MV-4-11 (cell line): ENCODE measurements around the gene C1orf185.
"Not testable (repeated sequence)": the region's sequence is repeated elsewhere in the genome, so short reads cannot be mapped to it uniquely, and the experiment has no call there.

Experiments used
- DNase-seq: peaks from one replicate; lab custom pipeline; 2025; lab: John Stamatoyannopoulos, UW

C1orf185 gene

DNA sequence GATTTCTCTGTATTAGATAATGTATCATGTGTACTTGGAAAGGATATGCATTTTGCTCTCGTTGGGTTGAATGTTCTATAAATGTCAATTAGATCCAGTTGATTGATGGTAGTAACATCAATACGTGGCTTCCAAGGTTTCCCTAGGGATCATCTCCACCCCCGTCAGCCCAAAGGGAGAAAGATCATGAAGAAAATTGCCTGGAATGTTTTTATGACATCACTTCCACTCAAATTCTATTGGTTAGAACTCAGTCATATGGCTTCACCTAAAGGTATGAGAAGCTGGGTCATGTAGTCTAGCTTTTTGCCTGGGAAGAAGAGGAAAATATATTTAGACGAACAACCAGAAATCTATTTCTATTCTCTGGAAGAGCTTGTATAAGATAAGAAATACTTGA, at the start of gene C1orf185:
C1orf185 (plus strand) TSS at position 253 of the 400 bp plus-strand sequence; CDS start at position 259, 6 bp downstream.
- DNase-seq = no peak

DNA sequence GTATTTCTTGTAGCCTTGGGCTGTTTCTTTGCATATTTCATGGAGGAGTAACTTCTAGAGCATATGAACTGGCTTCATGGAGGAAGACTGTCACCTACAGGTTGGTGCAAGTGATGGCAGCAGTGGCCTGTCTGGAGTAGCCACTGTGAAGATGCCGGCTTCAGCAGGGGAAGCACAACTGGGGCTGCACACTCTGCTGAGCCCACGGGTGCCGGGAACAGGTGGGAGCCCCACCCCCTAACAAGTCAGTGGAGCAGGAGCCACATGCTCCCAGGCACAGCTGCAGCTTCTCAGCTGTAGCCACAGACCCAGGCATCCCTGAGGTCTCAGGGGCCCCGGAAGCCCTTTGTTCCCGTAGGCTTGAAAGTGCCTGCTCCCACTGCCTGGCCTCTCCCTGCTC, 43.2 kb upstream of the C1orf185 start:
- peak; percentile 7 for DNase-seq

DNA sequence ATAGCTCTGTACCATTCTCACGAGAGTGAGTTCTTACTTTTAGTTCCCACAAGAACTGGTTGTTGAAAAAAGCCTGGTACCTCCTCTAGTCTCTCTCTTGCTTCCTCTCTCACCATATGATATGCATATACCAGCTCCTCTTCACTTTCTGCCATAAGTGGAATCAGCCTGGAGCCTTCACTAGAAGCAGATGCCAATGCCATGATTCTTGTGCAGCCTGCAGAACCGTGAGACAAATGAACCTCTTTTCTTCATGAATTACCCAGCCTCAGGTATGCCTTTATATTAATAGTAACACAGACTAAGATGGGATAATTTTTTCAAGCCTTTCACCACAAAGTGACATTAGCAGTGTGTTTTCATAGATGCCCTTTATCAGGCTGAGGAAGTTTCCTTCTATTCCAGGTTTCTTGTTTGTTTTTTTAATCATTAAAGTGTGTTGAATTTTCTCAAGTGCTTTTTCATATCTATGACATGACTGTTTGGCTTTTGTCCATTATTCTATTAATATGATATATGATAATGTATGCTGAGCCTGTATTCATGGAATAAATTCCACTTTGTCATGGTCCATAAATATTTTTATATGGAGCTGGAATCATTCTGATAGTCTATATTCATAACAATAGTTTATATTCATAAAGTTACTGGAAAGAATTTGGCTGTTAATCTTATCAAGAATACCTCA, 40.7 kb upstream of the C1orf185 start:
- no peak for DNase-seq

DNA sequence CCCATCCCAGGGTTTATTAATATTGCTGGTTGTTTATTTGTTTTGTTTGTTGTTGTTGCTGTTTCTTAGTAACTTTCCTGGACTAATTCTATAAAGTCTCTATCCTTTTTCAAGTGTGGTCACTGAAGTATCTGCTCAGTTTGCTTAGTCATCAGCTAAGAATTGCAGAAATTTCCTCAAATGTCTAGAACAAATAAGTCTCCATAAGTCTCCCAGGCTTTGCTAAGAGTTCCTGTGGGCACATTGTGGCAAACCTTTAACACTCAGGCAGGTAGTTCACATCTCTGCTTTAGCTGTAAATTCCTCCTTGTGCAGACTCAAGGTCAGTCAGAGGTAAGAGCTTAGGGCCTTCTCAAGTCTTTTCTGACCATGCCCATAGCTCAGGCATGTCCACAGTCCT, 38.9 kb upstream of the C1orf185 start:
- DNase-seq = no peak

DNA sequence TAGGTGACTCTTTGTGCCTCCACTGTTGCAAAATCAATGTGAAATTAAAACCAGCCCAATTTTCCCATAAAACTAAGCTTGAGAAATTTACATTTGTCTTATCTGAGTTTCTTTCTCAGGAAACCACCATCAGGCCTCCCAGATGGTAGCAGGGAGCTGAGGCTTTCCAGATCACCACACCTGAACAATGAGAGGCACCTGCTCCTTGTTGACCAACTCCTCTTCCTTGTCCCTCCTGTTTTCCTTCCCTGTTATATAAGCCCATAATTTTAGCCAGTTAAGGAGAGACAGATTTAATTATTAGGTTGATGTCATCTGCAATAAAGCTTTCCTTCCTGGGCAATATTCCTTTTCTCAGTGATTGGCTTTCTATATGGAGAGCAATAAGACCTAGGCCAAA, 32.0 kb upstream of the C1orf185 start:
- no peak for DNase-seq

DNA sequence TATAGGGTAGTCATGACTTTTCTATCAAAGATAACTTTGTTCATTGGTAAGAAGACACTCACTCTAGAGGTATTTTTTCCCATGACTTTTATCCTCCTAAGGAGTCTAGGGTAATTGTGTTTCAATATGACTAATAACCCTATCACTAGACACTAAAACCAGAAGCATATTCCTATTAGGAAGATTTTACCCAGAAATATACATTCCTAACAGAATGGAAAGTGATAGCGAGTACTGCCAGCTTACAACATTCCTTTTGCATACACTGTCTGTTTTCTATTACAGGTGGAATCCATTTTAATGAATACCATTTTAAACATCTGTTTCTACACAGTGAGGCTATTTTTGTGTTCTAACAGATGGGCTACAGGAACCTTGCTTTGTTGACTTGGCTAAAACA, 31.4 kb upstream of the C1orf185 start:
- no peak for DNase-seq

DNA sequence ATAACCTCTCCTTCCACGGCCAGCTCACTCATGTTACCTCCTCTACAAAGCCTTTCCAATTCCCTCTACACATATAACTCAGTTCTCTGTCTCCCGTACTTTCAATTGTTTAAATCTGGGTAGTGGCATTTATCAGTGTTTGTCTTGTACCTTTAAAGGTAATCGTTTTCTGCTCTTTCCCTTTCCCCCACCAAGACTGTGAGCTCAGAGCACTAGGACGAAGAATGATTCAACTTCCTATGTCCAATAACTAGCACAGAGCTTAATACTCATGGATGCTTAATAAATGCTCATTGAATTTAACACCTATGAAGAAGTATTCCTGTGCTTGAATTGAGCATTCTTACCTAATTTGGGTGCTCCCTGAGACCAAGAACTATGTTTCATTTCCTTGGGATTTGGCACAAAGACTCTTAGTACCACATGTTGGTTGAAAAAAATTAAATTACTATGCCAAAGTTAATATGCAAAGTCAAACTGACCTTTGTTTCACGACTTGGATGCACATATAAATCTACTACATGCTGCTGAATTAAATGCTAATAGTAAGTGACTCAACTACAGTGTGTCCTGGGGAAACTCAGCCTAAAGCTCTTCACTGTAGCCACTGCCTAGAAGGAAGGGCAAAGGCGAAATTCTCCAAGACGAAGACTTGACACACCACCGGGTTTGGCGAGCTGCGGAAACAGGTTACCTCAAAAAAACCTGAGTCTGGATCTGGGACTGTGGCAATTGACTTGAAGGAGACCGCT, 30.6 kb upstream of the C1orf185 start:
- no peak for DNase-seq

DNA sequence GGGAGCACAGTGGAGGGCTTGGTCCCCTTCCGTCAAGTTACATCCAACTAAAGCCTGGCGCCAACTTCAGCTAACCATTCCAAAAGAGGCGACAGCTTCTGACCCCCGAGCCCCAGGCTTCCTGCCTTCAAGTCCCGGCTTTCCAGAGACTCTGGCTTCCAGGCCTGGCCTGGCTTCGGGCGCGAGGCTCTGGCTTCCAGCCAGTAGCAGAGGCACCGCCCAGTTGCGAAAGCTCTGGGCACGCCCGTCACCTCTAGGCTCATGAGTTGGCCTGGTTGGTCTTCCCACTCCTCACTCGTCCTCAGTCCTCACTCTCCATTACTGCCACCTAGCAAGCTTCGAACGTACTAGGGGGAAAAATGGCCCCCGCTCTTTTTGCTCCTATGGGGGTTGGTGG, 30.0 kb upstream of the C1orf185 start:
- no peak for DNase-seq

DNA sequence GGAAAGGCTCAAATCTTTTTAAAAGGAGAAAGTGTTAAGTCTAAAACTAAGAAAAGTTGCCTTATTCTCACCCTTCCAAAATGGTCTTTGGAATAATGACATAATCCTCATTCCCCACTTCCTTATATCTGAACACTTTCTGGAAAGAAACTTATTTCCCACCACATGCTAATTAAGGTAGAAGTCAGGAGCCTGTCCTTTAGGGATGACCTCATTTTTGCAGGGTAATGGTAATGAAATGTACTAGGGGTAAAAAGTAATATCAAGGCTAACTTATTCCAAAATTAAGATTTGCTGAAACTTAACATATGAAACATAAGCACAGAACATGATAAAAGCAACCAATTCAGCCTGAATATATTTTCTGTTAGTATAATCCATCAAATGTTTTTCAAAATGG, 29.4 kb upstream of the C1orf185 start:
- no peak for DNase-seq

DNA sequence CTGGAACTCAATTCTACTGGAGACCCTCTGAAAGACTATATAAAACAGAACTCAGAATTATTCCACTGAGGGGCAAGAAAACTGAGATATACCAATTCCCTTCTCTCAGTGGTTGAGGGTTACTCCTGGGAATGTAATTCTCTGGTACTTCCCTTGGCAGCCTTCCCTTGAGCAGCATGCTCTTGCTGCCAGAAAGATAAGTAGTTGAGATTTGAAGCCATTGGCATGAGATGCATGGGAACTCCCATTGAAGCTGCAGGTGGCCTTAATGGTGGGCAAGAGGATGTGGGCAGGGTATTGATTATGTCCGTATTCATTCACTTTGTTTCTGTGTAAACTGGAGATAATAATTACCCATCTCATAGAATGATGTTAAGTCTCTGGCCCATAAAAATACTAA, 28.6 kb upstream of the C1orf185 start:
- no peak for DNase-seq

DNA sequence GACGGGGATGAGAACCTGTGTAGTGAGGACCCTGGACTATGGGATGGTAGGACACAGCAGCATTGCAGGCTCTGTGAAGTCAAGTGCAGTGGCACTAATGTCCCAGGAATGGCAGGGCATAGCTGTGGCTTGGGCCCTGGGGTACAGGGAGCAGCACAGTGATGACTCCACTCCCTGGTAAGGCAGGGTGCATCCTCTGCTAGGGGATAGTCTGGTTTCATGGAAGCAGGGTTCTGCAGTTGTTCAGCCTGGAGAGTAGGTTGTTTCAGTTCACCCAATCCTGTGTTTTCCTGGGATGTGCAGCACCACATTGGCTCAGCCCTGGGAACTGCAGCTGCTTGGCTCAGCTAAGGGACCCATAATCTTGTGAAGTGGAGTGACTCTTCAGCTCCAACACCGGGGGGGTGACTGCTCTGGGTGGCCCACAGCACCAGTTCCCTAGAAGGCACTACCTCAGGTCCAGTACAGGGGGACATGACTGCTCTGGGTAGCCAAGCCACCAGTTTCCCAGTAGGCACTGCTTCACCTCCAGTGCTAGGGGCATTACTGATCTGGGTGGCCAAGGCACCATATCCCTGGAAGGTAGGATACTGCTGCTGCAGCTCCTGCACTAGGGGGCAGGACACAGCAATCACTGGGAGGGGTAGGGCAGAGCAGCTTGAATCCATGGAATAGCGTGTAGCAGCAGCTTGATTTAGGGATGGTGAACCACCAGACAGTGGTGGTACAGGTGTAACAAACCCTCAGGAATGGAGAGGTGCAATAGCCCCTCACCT, 15.3 kb upstream of the C1orf185 start:
- no peak for DNase-seq

DNA sequence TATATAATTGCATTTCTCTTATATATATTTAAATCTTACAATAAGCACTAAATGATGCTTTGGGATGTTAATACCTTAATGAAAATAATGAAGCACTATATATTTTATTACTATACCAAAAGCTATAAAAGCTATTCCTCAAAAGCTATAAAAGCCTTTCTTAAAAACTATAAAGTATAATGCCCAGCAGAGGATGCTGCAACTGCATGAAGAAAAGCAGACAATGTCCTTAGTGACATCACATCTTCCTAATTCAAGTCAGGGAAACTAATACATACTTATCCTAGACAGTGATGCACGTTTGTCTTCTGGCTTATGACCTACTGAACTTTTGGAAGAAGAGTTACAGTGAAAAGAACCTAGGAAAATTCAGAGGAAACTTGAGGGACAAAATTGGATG, 13.6 kb upstream of the C1orf185 start:
- DNase-seq = peak; percentile 8

DNA sequence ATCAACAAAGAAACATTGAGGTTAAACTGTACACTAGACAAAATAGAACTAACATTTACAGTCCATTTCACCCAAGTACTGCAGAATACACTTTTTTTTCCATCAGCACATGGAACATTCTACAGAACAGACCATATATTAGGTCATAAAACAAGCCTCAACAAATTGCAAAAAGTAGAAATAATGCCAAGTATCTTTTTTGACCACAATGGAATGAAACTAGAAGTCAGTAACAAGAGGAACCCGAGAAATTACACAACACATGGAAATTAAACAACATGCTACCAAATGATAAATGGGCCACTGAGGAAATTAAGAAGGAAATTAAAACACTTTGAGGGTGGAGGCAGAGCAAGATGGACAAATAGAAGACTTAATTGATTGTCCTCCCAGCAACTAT, 8.4 kb upstream of the C1orf185 start:
- peak; percentile 69 for DNase-seq

DNA sequence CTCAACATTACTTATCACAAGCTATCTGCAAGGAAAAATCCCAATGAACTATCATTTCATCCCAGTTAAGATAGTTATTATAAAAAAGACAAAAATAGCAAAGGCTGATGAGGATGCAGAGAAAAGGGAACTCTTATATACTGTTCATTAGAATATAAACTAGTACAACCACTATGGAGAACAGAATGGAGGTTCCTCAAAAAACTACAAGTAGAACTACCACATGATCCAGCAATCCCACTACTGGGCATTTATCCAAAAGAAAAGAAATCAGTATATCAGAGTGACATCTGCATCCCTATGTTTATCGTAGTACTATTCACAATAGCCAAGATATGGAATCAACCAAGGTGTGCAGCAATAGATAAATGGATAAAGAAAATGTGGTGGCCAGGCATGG, 4.9 kb upstream of the C1orf185 start:
- DNase-seq = no peak

DNA sequence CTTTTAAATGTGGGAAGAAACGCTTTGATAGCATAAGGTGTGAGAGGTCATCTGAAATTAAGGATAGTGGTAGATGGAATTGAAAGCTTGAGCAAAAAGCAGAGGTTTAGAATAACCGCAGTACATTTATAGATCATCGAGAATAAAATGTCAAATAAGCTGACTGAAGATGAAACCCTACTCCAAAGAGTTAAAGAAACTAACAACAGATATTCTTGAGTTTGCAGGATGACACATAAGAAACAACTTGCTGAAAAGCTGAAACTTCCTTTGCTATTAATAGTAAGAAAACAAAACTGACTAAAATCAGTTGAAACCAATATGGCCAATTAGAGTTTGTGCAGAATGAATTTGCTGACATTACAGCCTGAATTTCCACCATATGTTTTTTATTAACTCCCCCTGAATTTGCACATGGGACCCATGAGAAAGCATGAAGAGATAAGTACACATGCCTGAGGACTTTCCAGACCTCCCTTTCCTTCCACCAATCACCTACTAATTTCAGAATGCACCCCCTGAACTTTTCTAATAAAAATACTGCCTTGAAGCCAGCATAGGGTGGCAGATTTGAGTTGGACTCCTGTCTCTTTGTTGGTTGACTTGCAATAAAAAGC, 1.7 kb upstream of the C1orf185 start:
- no peak for DNase-seq

DNA sequence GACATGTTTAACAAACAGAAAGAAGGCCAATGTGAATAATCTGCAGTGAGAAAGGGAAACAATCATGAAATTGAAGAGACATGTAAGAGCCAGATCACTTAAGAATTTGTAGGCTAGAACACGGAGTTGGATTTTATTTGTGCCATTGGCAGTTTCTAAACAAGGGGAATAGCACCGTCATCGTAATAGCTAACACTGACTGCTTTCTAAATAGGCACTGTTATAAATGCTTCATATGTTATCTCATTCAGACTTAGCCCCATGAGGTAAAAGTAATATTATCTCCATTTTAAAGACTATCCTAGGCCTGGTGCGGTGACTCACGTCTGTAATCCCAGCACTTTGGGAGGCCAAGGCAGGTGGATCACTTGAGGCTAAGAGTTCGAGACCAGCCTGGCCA, 12.1 kb downstream of the C1orf185 start:
- no peak for DNase-seq

DNA sequence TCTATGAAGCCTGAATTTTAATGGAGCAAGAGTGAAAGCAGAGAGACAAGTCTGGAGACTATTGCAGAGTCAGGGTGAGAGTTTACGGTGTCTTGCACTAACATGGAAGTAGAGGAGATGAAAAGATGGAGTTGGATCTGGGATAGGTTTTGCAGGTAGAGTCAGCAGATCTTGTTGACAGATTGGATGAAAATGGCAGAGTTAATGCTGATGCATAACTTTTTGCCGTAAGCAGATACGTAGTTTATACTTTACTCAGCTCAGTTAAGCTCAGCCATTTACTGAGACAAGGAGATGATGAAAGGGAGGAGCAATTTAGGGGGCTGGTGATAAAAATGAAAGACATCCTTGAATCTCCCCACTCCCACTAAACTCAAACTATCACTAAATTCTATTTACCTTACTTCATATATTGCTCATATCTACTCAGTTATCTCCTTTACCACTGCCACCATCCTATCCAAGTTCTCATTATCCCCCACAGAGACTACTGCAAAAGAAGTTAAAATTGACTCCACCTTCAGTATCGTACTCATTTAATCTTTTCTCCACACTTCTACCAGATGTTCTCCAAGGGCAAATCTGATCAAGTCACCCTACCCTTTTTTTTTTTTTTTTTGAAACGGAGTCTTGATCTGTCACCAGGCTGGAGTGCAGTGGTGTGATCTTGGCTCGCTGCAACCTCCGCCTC, 13.8 kb downstream of the C1orf185 start:
- DNase-seq = no peak

DNA sequence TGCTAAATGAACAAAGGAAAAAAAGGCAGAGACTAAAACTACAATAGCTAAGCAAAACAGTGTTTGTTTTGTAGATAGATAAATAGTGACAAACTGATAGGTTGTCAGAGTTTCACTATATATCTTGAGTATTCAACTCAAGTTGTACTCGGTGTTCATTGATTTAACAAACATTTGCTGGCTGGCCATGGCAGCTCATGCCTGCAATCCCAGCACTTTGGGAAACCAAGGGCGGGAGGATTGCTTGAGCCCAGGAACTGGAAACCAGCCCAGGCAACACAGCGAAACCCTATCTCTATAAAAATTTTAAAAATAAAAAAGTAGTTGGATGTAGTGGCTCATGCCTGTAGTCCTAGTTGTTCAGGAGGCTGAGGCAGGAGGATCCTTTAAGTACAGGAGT, 17.3 kb downstream of the C1orf185 start:
- DNase-seq = no peak

DNA sequence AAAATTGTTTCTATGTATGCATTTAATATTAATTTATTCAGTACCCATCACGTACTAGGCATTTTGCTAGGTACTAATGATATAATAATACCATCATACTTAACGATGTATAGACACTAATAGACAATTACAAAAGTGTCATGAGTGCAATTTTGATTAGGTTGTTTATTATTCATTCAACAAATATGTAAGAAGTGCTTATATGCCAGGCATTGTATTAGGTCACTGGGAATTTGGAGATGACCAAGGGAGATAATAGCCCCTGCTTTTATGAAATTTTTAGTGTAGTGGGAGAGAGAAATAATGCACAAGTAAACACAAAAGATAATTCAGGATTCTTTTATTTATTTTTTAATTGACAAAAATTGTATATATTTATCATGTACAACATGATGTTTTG, 18.6 kb downstream of the C1orf185 start:
- no peak for DNase-seq

DNA sequence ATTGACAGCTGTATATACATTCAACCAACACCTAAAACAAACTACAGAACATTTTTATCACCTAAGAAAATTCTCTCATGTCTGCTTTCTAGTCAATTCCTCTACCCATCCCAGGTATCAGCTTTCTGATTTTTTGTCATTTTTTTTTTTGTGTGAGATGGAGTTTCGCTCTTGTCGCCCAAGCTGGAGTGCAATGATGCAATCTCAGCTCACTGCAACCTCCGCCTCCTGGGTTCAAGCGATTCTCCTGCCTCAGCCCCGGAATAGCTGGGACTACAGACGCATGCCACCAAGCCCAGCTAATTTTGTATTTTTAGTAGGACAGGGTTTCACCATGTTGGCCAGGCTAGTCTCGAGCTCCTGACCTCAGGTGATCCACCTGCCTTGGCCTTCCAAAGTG, 25.1 kb downstream of the C1orf185 start:
- not testable (repeated sequence) for DNase-seq

DNA sequence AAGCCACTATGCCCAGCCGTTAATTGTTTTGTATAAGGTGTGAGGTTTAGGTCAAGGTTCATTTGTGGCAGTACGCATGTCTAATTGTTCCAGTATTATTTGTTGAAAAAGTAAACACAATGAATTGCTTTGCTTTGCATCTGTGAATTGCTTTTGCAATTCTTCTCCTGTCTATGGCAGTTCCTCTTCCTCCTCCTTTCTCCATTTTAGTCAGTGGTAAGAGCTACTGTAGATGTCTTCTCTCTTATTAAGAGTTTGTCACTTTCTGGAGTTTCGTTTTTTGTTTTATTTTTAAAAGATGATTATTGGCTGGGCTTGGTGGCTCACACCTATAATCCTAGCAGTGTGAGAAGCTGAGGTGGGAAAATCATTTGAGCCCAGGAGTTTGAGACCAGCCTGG, 29.2 kb downstream of the C1orf185 start:
- peak; percentile 21 for DNase-seq

DNA sequence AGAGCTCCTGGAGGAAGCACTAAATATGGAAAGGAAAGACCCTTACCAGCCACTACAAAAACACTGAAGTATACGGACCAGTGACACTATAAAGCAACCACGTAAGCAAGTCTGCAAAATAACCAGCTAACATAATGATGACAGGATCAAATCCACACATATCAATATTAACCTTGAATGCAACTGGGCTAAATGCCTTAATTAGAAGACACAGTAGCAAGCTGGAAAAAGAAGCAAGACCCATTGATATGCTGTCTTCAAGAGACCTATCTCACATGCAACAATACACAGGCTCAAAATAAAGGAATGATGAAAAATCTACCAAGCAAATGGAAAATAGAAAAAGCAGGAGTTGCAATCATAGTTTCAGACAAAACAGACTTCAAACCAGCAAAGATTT, 31.0 kb downstream of the C1orf185 start:
- DNase-seq = no peak
